GM12874 (cell line): ENCODE measurements around the gene APP.

Experiments
- CTCF ChIP-seq: IDR thresholded peaks from 2 replicates; pipeline ENCODE4 v1.5.1; 2011; ENCODE audit warnings: low read depth, mild to moderate bottlenecking, control low read depth, low read length, moderate library complexity; ENCODE audit not compliant: insufficient read depth

Gene APP

GRCh38 chr21:25885405-25885804 is 285.2 kb downstream of the APP start:
- TF ChIP-seq CTCF, result no peak

- TF ChIP-seq CTCF, result no peak
These were observed 286.3 kb downstream of the APP start for GRCh38 chr21:25884311-25884710.

- TF ChIP-seq CTCF, result peak; percentile 94
These were observed 288.8 kb downstream of the APP start for GRCh38 chr21:25881524-25882376.

GRCh38 chr21:25879203-25879602 is 291.4 kb downstream of the APP start:
- no peak for TF ChIP-seq CTCF

- no peak for TF ChIP-seq CTCF
These were observed 292.2 kb downstream of the APP start for GRCh38 chr21:25878344-25878743.

GRCh38 chr21:25872271-25872670 is 298.3 kb downstream of the APP start:
- TF ChIP-seq CTCF, result no peak

- TF ChIP-seq CTCF, result no peak
These were observed 299.0 kb downstream of the APP start for GRCh38 chr21:25871566-25871965.
